Hepatocyte (in vitro differentiated cells): ENCODE results near the gene PPP1R14D. TPM values are rescaled to one million over a fixed set of nuclear protein-coding genes. Genes with fewer than 3 reads are reported as not detected.

Source experiments
- DNase-seq: peaks from one replicate; pipeline ENCODE4 v3.0.0-alpha.2; 2016; ENCODE audit warnings: low spot score
- H2AFZ ChIP-seq: fragments of 200-600 bp; sonication (generic); 2 replicates; pipeline ENCODE4 v1.6.0; 2016; ENCODE audit warnings: antibody characterized with exemption, mild to moderate bottlenecking
- H3K27ac ChIP-seq: fragments of 200-600 bp; sonication (generic); 2 replicates; pipeline ENCODE4 v1.5.1; 2016; ENCODE audit warnings: mild to moderate bottlenecking
- H3K27me3 ChIP-seq: fragments of 200-600 bp; sonication (generic); 2 replicates; pipeline ENCODE4 v1.6.1; 2016
- H3K36me3 ChIP-seq: fragments of 200-600 bp; sonication (generic); replicated peaks from 2 replicates; pipeline ENCODE4 v1.5.1; 2016; ENCODE audit warnings: low read depth; ENCODE audit not compliant: insufficient read depth
- H3K4me1 ChIP-seq: fragments of 200-600 bp; sonication (generic); 2 replicates; pipeline ENCODE4 v1.5.1; 2016; ENCODE audit warnings: mild to moderate bottlenecking, moderate library complexity; ENCODE audit not compliant: insufficient read depth
- H3K4me2 ChIP-seq: fragments of 200-600 bp; sonication (generic); 2 replicates; pipeline ENCODE4 v1.6.0; 2016
- H3K4me3 ChIP-seq: fragments of 200-600 bp; sonication (generic); 2 replicates; pipeline ENCODE4 v1.5.1; 2016; ENCODE audit warnings: mild to moderate bottlenecking
- H3K79me2 ChIP-seq: fragments of 200-600 bp; sonication (generic); 2 replicates; pipeline ENCODE4 v1.6.0; 2017; ENCODE audit warnings: mild to moderate bottlenecking
- H3K9me2 ChIP-seq: fragments of 200-600 bp; sonication (generic); replicated peaks from 2 replicates; pipeline ENCODE4 v1.6.0; 2017; ENCODE audit warnings: mild to moderate bottlenecking; ENCODE audit not compliant: insufficient read depth
- H3K9me3 ChIP-seq: fragments of 200-600 bp; sonication (generic); 2 replicates; pipeline ENCODE4 v1.5.1; 2016; ENCODE audit warnings: low read depth, mild to moderate bottlenecking
- H4K20me1 ChIP-seq: fragments of 200-600 bp; sonication (generic); 2 replicates; pipeline ENCODE4 v1.6.0; 2016; ENCODE audit warnings: mild to moderate bottlenecking; ENCODE audit not compliant: insufficient read depth, poor library complexity, severe bottlenecking
- CTCF ChIP-seq: fragments of 200-600 bp; sonication (generic); IDR thresholded peaks from 2 replicates; pipeline ENCODE4 v1.5.1; 2016; ENCODE audit warnings: antibody characterized with exemption, mild to moderate bottlenecking; ENCODE audit not compliant: poor library complexity
- EZH2 ChIP-seq: fragments of 200-600 bp; sonication (generic); IDR thresholded peaks from 2 replicates; pipeline ENCODE4 v1.6.1; 2016; ENCODE audit warnings: antibody characterized with exemption, mild to moderate bottlenecking, borderline replicate concordance
- EZH2phosphoT487 ChIP-seq: fragments of 200-600 bp; sonication (generic); IDR thresholded peaks from one replicate; pipeline ENCODE4 v1.6.1; 2018; ENCODE audit warnings: antibody characterized with exemption, mild to moderate bottlenecking, low read depth, moderate library complexity; ENCODE audit not compliant: unreplicated experiment, severe bottlenecking
- WGBS: methylation state at CpG from one replicate; pipeline ENCODE4 v1.1.6; 2016; ENCODE audit warnings: low lambda C conversion rate; ENCODE audit errors: missing lambda C conversion rate; 5-methylcytosine and 5-hydroxymethylcytosine counted together
- polyA plus RNA-seq: library from polyadenylated mRNA; unstranded; fragments of >200 nt; fragmentation: Nextera tagmentation; extraction: Ambion mirVana; gene quantifications from 2 replicates; pipeline ENCODE4 v1.2.1, GENCODE V29; 2016
- total RNA-seq: library from RNA; depleted of rRNA; stranded (reverse); fragments of >200 nt; gene quantifications from 2 replicates; pipeline ENCODE4 v1.2.3, GENCODE V29; 2014

Gene PPP1R14D
- total and polyA plus RNA-seq, 2 experiments from 2014 or later, result 0.47 TPM; not detected in 1

- no peak for TF ChIP-seq EZH2phosphoT487
- no peak for TF ChIP-seq CTCF
- no peak for TF ChIP-seq EZH2
These were observed 3.4 kb upstream of the PPP1R14D start for GRCh38 chr15:40831861-40832260.

GRCh38 chr15:40830884-40831283 lies 2.4 kb upstream of the PPP1R14D start:
- Histone ChIP-seq H3K27ac (no peak overlapping the region), H3K27me3 (no peaks in the 10 kb centered on the region), H3K36me3 (no peaks in the 10 kb centered on the region), H3K79me2 (no peaks in the 10 kb centered on the region), H3K4me1 (peaks cover 4% of the 10 kb centered on the region), H3K4me3 (no peak overlapping the region), H3K9me2 (no peaks in the 10 kb centered on the region), H2AFZ (no peak overlapping the region), H3K4me2 (no peak overlapping the region), H4K20me1 (no peaks in the 10 kb centered on the region), H3K9me3 (no peaks in the 10 kb centered on the region)
- WGBS, result 83% methylated on average over 2 of the region's 2 CpGs
- no peak for DNase-seq
- no peak for TF ChIP-seq EZH2
- no peak for TF ChIP-seq EZH2phosphoT487

More at GRCh38 chr15:40831861-40832260, 3.4 kb upstream of the PPP1R14D start:
- H2AFZ ChIP-seq, result no peak overlapping the region
- no peak for DNase-seq
- no peaks in the 10 kb centered on the region for H4K20me1 ChIP-seq
- no peaks in the 10 kb centered on the region for H3K79me2 ChIP-seq
- H3K27ac ChIP-seq, result no peak overlapping the region
- WGBS, result 100% methylated on average over 1 of the region's 1 CpG
- no peak overlapping the region for H3K4me3 ChIP-seq
- no peaks in the 10 kb centered on the region for H3K36me3 ChIP-seq
- H3K4me2 ChIP-seq, result no peak overlapping the region
- H3K4me1 ChIP-seq, result no peaks in the 10 kb centered on the region
- H3K27me3 ChIP-seq, result no peaks in the 10 kb centered on the region
- H3K9me3 ChIP-seq, result no peaks in the 10 kb centered on the region
- H3K9me2 ChIP-seq, result no peaks in the 10 kb centered on the region

- Histone ChIP-seq H3K4me3 (no peak overlapping the region), H3K4me2 (no peak overlapping the region), H3K27ac (no peak overlapping the region), H3K4me1 (peaks cover 14% of the 10 kb centered on the region), H2AFZ (no peak overlapping the region), H4K20me1 (no peaks in the 10 kb centered on the region), H3K79me2 (no peaks in the 10 kb centered on the region), H3K27me3 (no peaks in the 10 kb centered on the region), H3K9me3 (no peaks in the 10 kb centered on the region), H3K9me2 (no peaks in the 10 kb centered on the region), H3K36me3 (no peaks in the 10 kb centered on the region)
- WGBS, result 74% methylated on average over 7 of the region's 7 CpGs
- DNase-seq, result no peak
- TF ChIP-seq EZH2phosphoT487 (no peak), CTCF (no peak)
These were observed 607 bp upstream of the PPP1R14D start for GRCh38 chr15:40829115-40829514.

- Histone ChIP-seq H3K4me2 (no peak overlapping the region), H3K9me3 (no peaks in the 10 kb centered on the region), H3K36me3 (no peaks in the 10 kb centered on the region), H3K4me3 (no peak overlapping the region), H3K79me2 (no peaks in the 10 kb centered on the region), H3K4me1 (peaks cover 14% of the 10 kb centered on the region), H2AFZ (no peak overlapping the region), H3K27me3 (no peaks in the 10 kb centered on the region), H4K20me1 (no peaks in the 10 kb centered on the region), H3K27ac (peak overlapping the region; percentile 29), H3K9me2 (no peaks in the 10 kb centered on the region)
- WGBS, result 82% methylated on average over 4 of the region's 4 CpGs
- DNase-seq, result no peak
- TF ChIP-seq EZH2phosphoT487 (no peak), EZH2 (no peak), CTCF (no peak)
These were observed 2.0 kb downstream of the PPP1R14D start for GRCh38 chr15:40826423-40827075.
